Kidney (tissue), 14 donors: ENCODE data around the gene PHTF2. TPM values are rescaled to one million over a fixed set of nuclear protein-coding genes. Genes with fewer than 3 reads are reported as not detected.

Experiments used
- DNase-seq, 5 donors: peaks; one replicate each; pipeline ENCODE4 v3.0.0-alpha.2; 2013 to 2020
- FAIRE-seq: peaks from 2 replicates; lab custom pipeline; 2012; peaks lifted over from hg19 to GRCh38; lab: Jason Lieb, UNC
- H3K27ac ChIP-seq, 2 donors: one replicate each; pipeline ENCODE4 v1.7.0; 2013; ENCODE audit warnings: low read depth in 2 of 2, low read length in 2 of 2, inconsistent platforms in 1 of 2
- H3K27me3 ChIP-seq: one replicate; pipeline ENCODE4 v1.7.1; 2013; ENCODE audit warnings: low read length, inconsistent platforms; ENCODE audit not compliant: control insufficient read depth, insufficient read depth
- H3K36me3 ChIP-seq, 3 donors: one replicate each; pipeline versions ENCODE4 v1.7.0 to v1.7.1; 2013; ENCODE audit warnings: low read length in 3 of 3, control low read depth in 1 of 3, inconsistent platforms in 1 of 3; ENCODE audit not compliant: insufficient read depth in 3 of 3, control insufficient read depth in 2 of 3
- H3K4me1 ChIP-seq, 3 donors: one replicate each; pipeline versions ENCODE4 v1.7.0 to v1.7.1; 2013; ENCODE audit warnings: low read length in 3 of 3, inconsistent platforms in 1 of 3, low read depth in 1 of 3; ENCODE audit not compliant: control insufficient read depth in 2 of 3, insufficient read depth in 2 of 3
- H3K4me3 ChIP-seq, 3 donors: one replicate each; pipeline versions ENCODE4 v1.7.0 to v1.8.1; 2013; ENCODE audit warnings: low read length in 3 of 3, control low read depth in 1 of 3, inconsistent platforms in 1 of 3
- H3K9ac ChIP-seq, 3 donors: one replicate each; pipeline versions ENCODE4 v1.7.0 to v1.7.1; 2013; ENCODE audit warnings: low read length in 3 of 3, control low read depth in 1 of 3, inconsistent platforms in 1 of 3
- H3K9me3 ChIP-seq, 3 donors: one replicate each; pipeline versions ENCODE4 v1.7.0 to v1.7.1; 2013; ENCODE audit warnings: low read length in 3 of 3, control low read depth in 1 of 3, inconsistent platforms in 1 of 3; ENCODE audit not compliant: control insufficient read depth in 2 of 3, insufficient read depth in 1 of 3
- CTCF ChIP-seq: IDR thresholded peaks from 3 replicates; pipeline ENCODE4 v1.5.1; 2012; ENCODE audit warnings: mild to moderate bottlenecking, moderate library complexity, borderline replicate concordance; ENCODE audit not compliant: insufficient read depth; ENCODE audit errors: extremely low read depth
- intact Hi-C: fragments of 100-400 bp; cut with DNase I; formaldehyde crosslinking; loops from one replicate; pipeline ENCODE4 v1.11.1; 2022
- polyA plus RNA-seq: library from polyadenylated mRNA; stranded (reverse); fragments of 350-450 nt; fragmentation: Illumina TruSeq; extraction: RNeasy Lipid Tissue Mini Kit (QIAGEN cat#74804); gene quantifications from one replicate; pipeline ENCODE4 v1.2.3, GENCODE V29; 2014; ENCODE audit warnings: low read depth, low replicate concordance; ENCODE audit not compliant: insufficient read depth
- total RNA-seq: library from RNA; stranded (reverse); fragmentation: NEBNext Ultra II Directional; extraction: Animal tissue kit (Norgen Biotek cat#: 25700); gene quantifications from one replicate; pipeline ENCODE4 v1.2.1, GENCODE V29; 2021
- donor health status: control.
- donor health status: control.
- donor health status: control.
- donor health status: control.
- donor health status: control.
- donor health status: DM: yes; HTN: yes; CAD: no.
- donor health status: Normal renal cell carcinoma (clear cell type).

Gene PHTF2
- total and polyA plus RNA-seq, 2 donors from 2014 or later = 6.0 to 13.8 TPM

- no peaks in the 10 kb centered on the region for H3K9me3 ChIP-seq
- FAIRE-seq (no peak), DNase-seq (no peak)
- H3K36me3 ChIP-seq = no peaks in the 10 kb centered on the region
- H3K27ac ChIP-seq = no peak overlapping the region
- H3K4me1 ChIP-seq = no peaks in the 10 kb centered on the region
- H3K27me3 ChIP-seq = no peaks in the 10 kb centered on the region
- intact Hi-C loops = no loop called here
- no peak overlapping the region for H3K4me3 ChIP-seq
- H3K9ac ChIP-seq = no peak overlapping the region
- no peak for TF ChIP-seq CTCF
Observed at GRCh38 chr7:77846317-77847092, 47.9 kb downstream of the PHTF2 start.

GRCh38 chr7:77855371-77856083 lies 57.0 kb downstream of the PHTF2 start:
- Histone ChIP-seq H3K36me3 (no peaks in the 10 kb centered on the region), H3K9ac (no peak overlapping the region), H3K27ac (no peak overlapping the region), H3K4me1 (no peaks in the 10 kb centered on the region), H3K27me3 (no peaks in the 10 kb centered on the region), H3K4me3 (no peak overlapping the region), H3K9me3 (no peaks in the 10 kb centered on the region)
- intact Hi-C loops = no loop called here
- no peak for TF ChIP-seq CTCF
- FAIRE-seq = no peak
- DNase-seq = no peak

GRCh38 chr7:77858278-77858677 lies 59.7 kb downstream of the PHTF2 start:
- no peaks in the 10 kb centered on the region for H3K9me3 ChIP-seq

More at GRCh38 chr7:77858278-77858677, 59.7 kb downstream of the PHTF2 start:
- intact Hi-C loops = no loop called here
- Histone ChIP-seq H3K36me3 (no peaks in the 10 kb centered on the region), H3K27ac (no peak overlapping the region), H3K4me1 (no peaks in the 10 kb centered on the region), H3K4me3 (no peak overlapping the region), H3K9ac (no peak overlapping the region), H3K27me3 (no peaks in the 10 kb centered on the region)
- TF ChIP-seq CTCF = no peak
- FAIRE-seq (no peak), DNase-seq (no peak)
